HG03442 (cell line): ENCODE data around the gene KYNU.
"Not testable (repeated sequence)": the region's sequence is repeated elsewhere in the genome, so short reads cannot be mapped to it uniquely, and the experiment has no call there.

Source experiments
- ATAC-seq: cut with Tn5 transposase; IDR thresholded peaks from one replicate; pipeline ENCODE4 v1.9.1; 2021; ENCODE audit warnings: mild to moderate bottlenecking, moderate library complexity; ENCODE audit not compliant: unreplicated experiment

Gene KYNU

GRCh38 chr2:142877216-142877838, at the start of gene KYNU:
TSS of gene KYNU (plus strand) at chr2:142877664. CDS start at chr2:142885368, 7,704 bp downstream.
- peak; percentile 63 for ATAC-seq

- no peak for ATAC-seq
Measured at GRCh38 chr2:142834021-142834420, 43.4 kb upstream of the KYNU start.

GRCh38 chr2:142840436-142840835, 37.0 kb upstream of the KYNU start:
- ATAC-seq: no peak

- no peak for ATAC-seq
Measured at GRCh38 chr2:142841788-142842187, 35.7 kb upstream of the KYNU start.

- ATAC-seq: no peak
Measured at GRCh38 chr2:142842369-142842768, 35.1 kb upstream of the KYNU start.

DNA sequence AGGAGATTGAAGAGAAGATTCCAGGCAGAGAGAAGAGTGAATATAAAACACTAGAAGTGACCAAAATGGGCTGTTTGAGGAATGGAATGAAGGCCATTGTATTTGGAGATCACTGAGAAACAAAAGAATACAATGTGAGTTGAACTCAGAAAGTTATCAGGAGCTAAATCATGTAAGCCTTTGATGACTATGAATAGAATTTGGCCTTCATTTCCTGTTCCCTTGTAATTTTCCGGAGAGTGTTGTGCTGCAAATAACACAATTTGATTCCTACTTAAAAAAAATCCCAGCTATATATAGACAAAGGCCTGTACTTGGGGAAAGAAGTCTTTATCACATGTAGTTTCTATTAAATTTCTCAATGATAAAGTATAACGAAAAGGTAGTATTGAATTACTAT, 33.7 kb upstream of the KYNU start:
- no peak for ATAC-seq

- no peak for ATAC-seq
Measured at GRCh38 chr2:142848023-142848606, 29.3 kb upstream of the KYNU start.

GRCh38 chr2:142849820-142850219, 27.6 kb upstream of the KYNU start:
- ATAC-seq: no peak

DNA sequence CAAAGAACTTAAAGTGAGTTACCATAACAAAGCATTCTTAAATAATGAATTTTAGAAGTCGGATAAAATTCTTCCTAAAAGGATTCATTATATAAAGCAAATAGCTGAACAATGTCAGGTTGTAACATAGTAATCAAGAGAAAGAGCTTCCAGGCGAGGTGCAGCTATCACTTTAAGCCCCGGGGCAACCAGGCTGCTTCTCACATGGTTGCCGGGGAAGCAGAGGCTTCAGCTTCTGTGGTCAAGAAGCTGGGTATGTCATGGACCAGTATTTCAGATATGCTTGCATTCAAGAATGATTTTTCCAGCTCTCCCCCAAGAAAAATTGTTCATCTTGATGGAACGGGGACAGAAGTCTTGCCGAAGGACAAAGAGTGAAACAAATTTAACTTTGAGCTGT, 23.6 kb upstream of the KYNU start:
- ATAC-seq: no peak

GRCh38 chr2:142857256-142858164, 20.0 kb upstream of the KYNU start:
- no peak for ATAC-seq

- no peak for ATAC-seq
Measured at GRCh38 chr2:142858961-142859360, 18.5 kb upstream of the KYNU start.

DNA sequence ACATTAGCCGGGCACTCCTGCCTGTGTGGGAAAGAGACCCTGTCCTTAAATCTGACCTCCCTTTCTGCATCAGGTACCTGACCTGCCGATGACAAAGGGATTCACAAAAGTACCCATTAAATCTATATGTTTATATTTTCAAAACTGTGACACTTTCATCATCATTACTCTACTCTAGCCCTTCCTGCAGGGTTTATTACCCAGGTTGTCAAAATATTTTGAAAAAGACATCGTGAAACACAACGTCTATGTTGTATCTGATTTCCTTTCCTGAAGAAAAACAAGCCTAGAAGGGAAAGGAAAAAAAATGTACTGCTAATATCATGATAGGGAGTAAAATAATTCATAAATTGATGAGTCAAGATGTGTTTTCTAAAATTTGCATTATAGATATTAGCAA, 15.2 kb upstream of the KYNU start:
- ATAC-seq: no peak

DNA sequence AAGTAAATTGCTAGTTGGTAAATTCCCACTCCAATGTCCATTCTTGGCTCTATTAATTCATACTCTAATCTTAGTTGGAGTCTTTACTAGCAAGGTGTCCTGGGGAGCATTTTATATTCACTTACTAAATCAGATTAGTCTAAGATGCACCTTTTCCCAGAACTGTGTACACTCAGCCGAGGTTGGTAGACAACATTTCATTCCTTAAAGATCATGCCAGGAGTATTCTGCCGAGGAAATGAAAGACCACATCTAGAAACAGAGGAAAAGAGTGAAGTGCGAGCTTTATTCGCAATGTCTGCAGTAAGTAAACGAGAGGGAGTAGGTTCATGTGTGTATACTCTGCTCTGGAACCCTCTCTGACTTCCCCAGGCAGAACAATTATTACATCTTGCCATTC, 14.6 kb upstream of the KYNU start:
- ATAC-seq: no peak

- ATAC-seq: no peak
Measured at GRCh38 chr2:142863485-142863961, 13.9 kb upstream of the KYNU start.

GRCh38 chr2:142864605-142865004, 12.9 kb upstream of the KYNU start:
- ATAC-seq: not testable (repeated sequence)

DNA sequence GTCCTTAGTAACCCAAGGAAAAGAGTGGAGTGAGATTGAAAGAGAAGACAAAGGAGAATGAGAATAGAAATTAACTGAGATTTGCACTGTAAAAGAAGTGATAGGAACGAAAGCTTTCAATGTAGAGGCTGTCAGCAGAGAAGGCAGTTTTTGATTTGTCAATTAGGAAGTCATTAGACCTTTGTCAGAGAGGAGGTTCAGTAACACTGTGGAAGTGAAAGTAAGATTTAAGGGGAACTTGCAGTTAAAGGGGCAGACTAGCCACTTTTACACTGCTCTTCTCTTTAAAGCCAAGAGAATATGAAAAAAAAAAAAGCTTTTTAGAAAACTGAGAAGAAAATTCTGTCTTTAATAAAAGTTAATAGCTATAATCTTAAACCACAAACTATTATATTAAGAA, 11.5 kb upstream of the KYNU start:
- peak; percentile 92 for ATAC-seq

DNA sequence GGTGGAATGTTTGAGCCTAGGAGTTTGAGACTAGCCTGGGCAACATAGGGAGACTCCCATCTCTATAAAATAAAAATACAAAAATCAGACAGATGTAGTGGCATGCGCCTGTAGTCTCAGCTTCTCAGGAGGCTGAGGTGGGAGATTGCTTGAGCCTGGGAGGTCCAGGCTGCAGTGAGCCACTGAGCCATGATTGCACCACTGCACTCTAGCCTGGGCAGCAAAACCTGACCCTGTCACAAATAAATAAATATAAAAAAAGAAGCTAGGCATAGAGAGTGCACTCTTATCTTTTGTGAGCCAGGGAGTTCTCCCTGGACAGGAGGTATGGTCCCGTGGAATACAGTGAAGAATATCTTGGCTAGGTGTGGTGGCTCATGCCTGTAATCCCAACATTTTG, 11.0 kb upstream of the KYNU start:
- ATAC-seq: peak; percentile 17

DNA sequence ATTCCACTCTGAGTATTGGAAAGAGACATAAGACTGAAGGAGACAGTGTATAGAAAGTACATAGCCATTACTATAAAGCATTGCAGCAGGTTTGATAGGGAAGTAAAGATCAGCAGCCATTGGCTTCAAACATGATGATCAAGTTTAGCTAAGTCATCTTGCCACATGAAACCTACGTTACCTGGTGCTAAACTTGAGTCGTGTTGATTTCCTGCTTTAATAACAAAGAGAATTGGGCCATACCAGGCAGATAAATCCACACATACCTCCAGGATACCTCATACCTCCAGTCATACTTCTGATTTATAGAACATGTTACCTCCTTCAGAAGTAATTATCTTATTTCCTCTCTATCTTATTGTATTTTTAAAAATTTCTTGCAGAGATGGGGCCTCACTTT, 10.3 kb upstream of the KYNU start:
- ATAC-seq: no peak

DNA sequence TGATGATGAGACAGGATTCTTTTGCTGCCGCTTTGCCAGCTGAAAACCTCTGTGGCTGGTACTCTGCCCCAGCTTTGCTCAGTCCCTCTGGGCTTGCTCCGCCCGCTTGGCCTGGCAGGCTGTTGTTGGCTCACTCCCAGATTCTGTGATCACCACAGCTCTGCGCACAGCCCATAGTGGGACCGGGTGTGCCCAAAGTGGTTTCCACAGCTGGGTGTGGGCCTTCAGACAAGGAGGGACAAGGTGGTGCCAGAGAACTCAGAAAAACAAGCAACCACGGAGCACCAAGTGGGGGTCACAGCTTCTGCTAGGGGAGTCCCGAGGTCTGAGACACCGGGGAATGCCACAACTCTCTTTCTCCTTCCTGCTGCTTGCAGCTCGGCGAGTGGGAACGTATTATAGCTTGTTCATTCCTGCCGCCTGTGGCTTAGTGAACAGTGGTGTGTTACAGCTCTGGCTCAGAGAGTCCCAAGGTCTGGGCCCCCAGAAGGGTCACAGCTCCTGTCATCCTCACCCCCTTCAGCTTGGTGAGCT, 9.2 kb upstream of the KYNU start:
- ATAC-seq: peak; percentile 34

DNA sequence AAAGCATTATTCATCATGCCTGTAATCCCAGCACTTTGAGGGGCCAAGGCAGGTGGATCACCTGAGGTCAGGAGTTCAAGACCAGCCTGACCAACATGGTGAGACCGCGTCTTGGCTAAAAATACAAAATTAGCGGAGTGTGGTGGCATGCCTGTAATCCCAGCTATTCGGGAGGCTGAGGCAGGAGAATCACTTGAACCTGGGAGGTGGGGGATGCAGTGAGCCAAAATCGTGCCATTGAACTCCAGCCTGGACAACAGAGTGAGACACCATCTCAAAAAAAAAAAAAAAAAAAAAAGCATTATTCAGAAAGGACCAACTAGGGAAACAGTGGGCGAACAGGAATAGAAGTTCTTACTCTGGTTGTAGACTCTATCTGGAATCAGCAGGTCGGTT, 8.4 kb upstream of the KYNU start:
- not testable (repeated sequence) for ATAC-seq

- ATAC-seq: no peak
Measured at GRCh38 chr2:142869461-142870106, 7.9 kb upstream of the KYNU start.
